ENCODE data around the gene PAPPA2. TPM values are rescaled to one million over a fixed set of nuclear protein-coding genes. Genes with fewer than 3 reads are reported as not detected.

PAPPA2 gene
- total and polyA plus RNA-seq, 2 of the 4 experiments (the other 2 are of a cell fraction) = 0.10 to 0.18 TPM

DNA sequence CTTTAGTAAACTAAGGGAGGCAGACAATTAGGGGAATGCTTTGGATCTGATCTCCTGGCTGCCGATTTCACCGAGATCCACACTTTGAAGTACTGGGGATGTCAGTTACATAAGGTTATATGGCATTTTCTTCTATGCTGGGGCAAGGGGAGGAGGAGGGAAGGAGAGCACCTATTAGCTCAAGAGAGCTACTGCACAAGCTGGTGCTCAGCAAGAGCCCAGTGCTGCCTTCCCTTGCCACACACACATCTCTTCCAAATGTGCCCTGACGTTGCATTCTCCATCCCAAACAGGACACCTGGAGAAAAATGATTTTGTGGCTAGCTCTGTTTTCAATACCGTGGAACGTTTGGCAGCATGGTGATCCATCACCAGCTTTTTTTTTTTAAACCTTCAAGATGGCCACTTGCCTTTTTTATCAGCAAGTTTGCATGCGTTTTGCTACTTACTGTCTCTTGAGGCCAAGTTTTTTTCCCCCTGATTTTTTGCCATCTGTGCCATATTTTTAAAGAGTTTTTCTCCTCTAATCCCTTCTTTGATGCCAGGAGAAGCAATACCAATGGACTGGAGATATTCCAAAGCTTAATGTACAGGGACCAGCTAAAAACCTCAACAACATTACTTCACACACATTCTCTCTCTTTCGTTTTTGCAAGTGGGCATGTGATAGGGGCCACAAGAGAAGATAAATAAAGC, 66.6 kb downstream of the PAPPA2 start:
- H2BK120ac ChIP-seq (ENCODE audit: low read depth, low read length) = no peak overlapping the region
- H4K5ac ChIP-seq (ENCODE audit: low read depth, low read length) = no peak overlapping the region
- H2AK5ac ChIP-seq (ENCODE audit: low read depth, low read length) = no peak overlapping the region
- H2BK20ac ChIP-seq (ENCODE audit: low read depth, low read length) = no peak overlapping the region
- no peak overlapping the region for H3K4me2 ChIP-seq (ENCODE audit: low read depth, low read length)
- no peak overlapping the region for H2AFZ ChIP-seq (replicated peaks; ENCODE audit: low read length, poor library complexity)
- dilution Hi-C loops (cut with HindIII; ENCODE audit: low sequenced_read_pairs, unreplicated experiment) = no loop called here
- intact Hi-C loops (cut with micrococcal nuclease) = no loop called here
- H4K20me1 ChIP-seq (ENCODE audit: insufficient read depth, low read length) = no peaks in the 10 kb centered on the region
- TF ChIP-seq RAD21 (IDR thresholded peaks at IDR 0.05; ENCODE audit: low read length) = no peak
- TF ChIP-seq BHLHE40 (IDR thresholded peaks at IDR 0.05; ENCODE audit: low read depth, low read length) = no peak
- no peak for TF ChIP-seq RCOR1 (IDR thresholded peaks at IDR 0.05; ENCODE audit: insufficient replicate concordance, low read length)
- TF ChIP-seq CHD1 (IDR thresholded peaks at IDR 0.05; ENCODE audit: low read depth, low read length) = no peak
- TF ChIP-seq POLR2A (IDR thresholded peaks at IDR 0.05; ENCODE audit: low read depth, low read length) = no peak
- no peak for TF ChIP-seq FOS (IDR thresholded peaks at IDR 0.05; ENCODE audit: low read depth, low read length)
- no peak for TF ChIP-seq SMC3 (IDR thresholded peaks at IDR 0.05; ENCODE audit: low read depth, low read length)
- TF ChIP-seq, protein P1, sequence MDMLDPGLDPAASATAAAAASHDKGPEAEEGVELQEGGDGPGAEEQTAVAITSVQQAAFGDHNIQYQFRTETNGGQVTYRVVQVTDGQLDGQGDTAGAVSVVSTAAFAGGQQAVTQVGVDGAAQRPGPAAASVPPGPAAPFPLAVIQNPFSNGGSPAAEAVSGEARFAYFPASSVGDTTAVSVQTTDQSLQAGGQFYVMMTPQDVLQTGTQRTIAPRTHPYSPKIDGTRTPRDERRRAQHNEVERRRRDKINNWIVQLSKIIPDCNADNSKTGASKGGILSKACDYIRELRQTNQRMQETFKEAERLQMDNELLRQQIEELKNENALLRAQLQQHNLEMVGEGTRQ (IDR thresholded peaks at IDR 0.05; ENCODE audit: low read depth, low read length) = no peak
- no peak for TF ChIP-seq MXI1 (IDR thresholded peaks at IDR 0.05; ENCODE audit: borderline replicate concordance, low read depth, low read length)
- TF ChIP-seq RFX5 (IDR thresholded peaks at IDR 0.05; ENCODE audit: low read depth, low read length) = no peak
- TF ChIP-seq MAFK (IDR thresholded peaks at IDR 0.05; ENCODE audit: low read depth, low read length) = no peak
- no peak for TF ChIP-seq CEBPB (IDR thresholded peaks at IDR 0.05; ENCODE audit: low read depth, low read length)
- TF ChIP-seq, protein P2, sequence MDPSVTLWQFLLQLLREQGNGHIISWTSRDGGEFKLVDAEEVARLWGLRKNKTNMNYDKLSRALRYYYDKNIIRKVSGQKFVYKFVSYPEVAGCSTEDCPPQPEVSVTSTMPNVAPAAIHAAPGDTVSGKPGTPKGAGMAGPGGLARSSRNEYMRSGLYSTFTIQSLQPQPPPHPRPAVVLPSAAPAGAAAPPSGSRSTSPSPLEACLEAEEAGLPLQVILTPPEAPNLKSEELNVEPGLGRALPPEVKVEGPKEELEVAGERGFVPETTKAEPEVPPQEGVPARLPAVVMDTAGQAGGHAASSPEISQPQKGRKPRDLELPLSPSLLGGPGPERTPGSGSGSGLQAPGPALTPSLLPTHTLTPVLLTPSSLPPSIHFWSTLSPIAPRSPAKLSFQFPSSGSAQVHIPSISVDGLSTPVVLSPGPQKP (IDR thresholded peaks at IDR 0.05; ENCODE audit: borderline replicate concordance, low read depth, low read length) = no peak
- no peak for TF ChIP-seq NFE2L2 (IDR thresholded peaks at IDR 0.05; ENCODE audit: low read depth, low read length)
- TF ChIP-seq, protein P3, sequence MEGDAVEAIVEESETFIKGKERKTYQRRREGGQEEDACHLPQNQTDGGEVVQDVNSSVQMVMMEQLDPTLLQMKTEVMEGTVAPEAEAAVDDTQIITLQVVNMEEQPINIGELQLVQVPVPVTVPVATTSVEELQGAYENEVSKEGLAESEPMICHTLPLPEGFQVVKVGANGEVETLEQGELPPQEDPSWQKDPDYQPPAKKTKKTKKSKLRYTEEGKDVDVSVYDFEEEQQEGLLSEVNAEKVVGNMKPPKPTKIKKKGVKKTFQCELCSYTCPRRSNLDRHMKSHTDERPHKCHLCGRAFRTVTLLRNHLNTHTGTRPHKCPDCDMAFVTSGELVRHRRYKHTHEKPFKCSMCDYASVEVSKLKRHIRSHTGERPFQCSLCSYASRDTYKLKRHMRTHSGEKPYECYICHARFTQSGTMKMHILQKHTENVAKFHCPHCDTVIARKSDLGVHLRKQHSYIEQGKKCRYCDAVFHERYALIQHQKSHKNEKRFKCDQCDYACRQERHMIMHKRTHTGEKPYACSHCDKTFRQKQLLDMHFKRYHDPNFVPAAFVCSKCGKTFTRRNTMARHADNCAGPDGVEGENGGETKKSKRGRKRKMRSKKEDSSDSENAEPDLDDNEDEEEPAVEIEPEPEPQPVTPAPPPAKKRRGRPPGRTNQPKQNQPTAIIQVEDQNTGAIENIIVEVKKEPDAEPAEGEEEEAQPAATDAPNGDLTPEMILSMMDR (conservative IDR thresholded peaks at IDR 0.05; ENCODE audit: low read depth, low read length) = no peak
- no peak for TF ChIP-seq MAZ (IDR thresholded peaks at IDR 0.05; ENCODE audit: borderline replicate concordance, low read depth, low read length)
- no peaks in the 10 kb centered on the region for H3K4me1 ChIP-seq (ENCODE audit: control insufficient read depth, insufficient read depth, low read length)
- DNase-seq = no peak
- no peak overlapping the region for H3K27ac ChIP-seq (ENCODE audit: insufficient read depth, low read length)
- H2AK9ac ChIP-seq (replicated peaks; ENCODE audit: low read depth, low read length, poor library complexity) = no peak overlapping the region
- no peak overlapping the region for H3K23ac ChIP-seq (ENCODE audit: low read depth, low read length)
- H2BK15ac ChIP-seq (ENCODE audit: low read depth, low read length) = no peak overlapping the region
- no peak overlapping the region for H2BK5ac ChIP-seq (ENCODE audit: low read depth, low read length, poor library complexity, severe bottlenecking)
- ChIA-PET CTCF (no interaction called here), POLR2A (ENCODE audit: unreplicated experiment) (no interaction called here)
- H4K8ac ChIP-seq (ENCODE audit: low read depth in 2 of 2, low read length in 2 of 2) = no peak overlapping the region
- H3K36me3 ChIP-seq (ENCODE audit: control insufficient read depth, insufficient read depth, low read length) = no peaks in the 10 kb centered on the region
- no peaks in the 10 kb centered on the region for H3K79me1 ChIP-seq (ENCODE audit: low read depth in 1 of 2, low read length in 2 of 2)
- no peak overlapping the region for H3K9ac ChIP-seq (ENCODE audit: low read depth, low read length)
- no TSS peak for BruUV-seq (replicated peaks)
- no peaks in the 10 kb centered on the region for H3K9me1 ChIP-seq (ENCODE audit: insufficient read depth, low read length)
- H3K27me3 ChIP-seq (ENCODE audit: control insufficient read depth, insufficient read depth, low read length) = no peaks in the 10 kb centered on the region
- H3K14ac ChIP-seq (replicated peaks; ENCODE audit: low read depth, low read length) = no peak overlapping the region
- H3K4ac ChIP-seq (ENCODE audit: low read depth, low read length) = no peak overlapping the region
- WGBS, 2 experiments (ENCODE audit: extremely low coverage in 2 of 2, insufficient read length in 1 of 2) = 60% methylated on average over 1 of the region's 7 CpGs; no CpG with 5 or more reads in 1 of the 2 experiments
- in situ Hi-C loops (cut with MboI; ENCODE audit: low sequenced_read_pairs) = no loop called here
- no peak overlapping the region for H3K4me3 ChIP-seq (ENCODE audit: insufficient read depth, low read depth, low read length)
- no peak for ATAC-seq (ENCODE audit: low read depth)
- H4K91ac ChIP-seq (ENCODE audit: insufficient read depth, low read depth, low read length) = no peak overlapping the region
- H3K18ac ChIP-seq (ENCODE audit: low read depth, low read length) = no peak overlapping the region
- H3K9me3 ChIP-seq (ENCODE audit: control insufficient read depth, insufficient read depth, low read length) = no peaks in the 10 kb centered on the region
- no peak overlapping the region for H3K56ac ChIP-seq (ENCODE audit: extremely low read depth, insufficient read depth, low read length)
